CD14-positive monocyte (primary cell): ENCODE results near the gene PHF5A. TPM values are rescaled to one million over a fixed set of nuclear protein-coding genes. Genes with fewer than 3 reads are reported as not detected.
"Not testable (repeated sequence)": the region's sequence is repeated elsewhere in the genome, so short reads cannot be mapped to it uniquely, and the experiment has no call there.

Experiments
- DNase-seq, 3 donors: peaks; one replicate each; pipeline ENCODE4 v3.0.0-alpha.2; 2011 to 2022
- H2AFZ ChIP-seq: 2 replicates; pipeline ENCODE4 v1.6.0; 2012; ENCODE audit warnings: mild to moderate bottlenecking, low read depth, low read length, inconsistent platforms; ENCODE audit not compliant: insufficient read depth, poor library complexity, severe bottlenecking
- H3K27ac ChIP-seq, 2 donors: 1 replicate in 1 of 2; 2 replicates in 1 of 2; pipeline ENCODE4 v1.5.1; 2012 to 2013; ENCODE audit warnings: low read length in 2 of 2, control low read depth in 1 of 2, inconsistent platforms in 1 of 2, low read depth in 1 of 2, mild to moderate bottlenecking in 1 of 2
- H3K27me3 ChIP-seq, 2 donors: one replicate each; pipeline versions ENCODE4 v1.6.0 to v1.6.1; 2011 to 2013; ENCODE audit warnings: low read length in 2 of 2; ENCODE audit not compliant: control insufficient read depth in 2 of 2, insufficient read depth in 2 of 2
- H3K36me3 ChIP-seq, 2 donors: replicated peaks in 1 of 2; 1 replicate in 1 of 2; 2 replicates in 1 of 2; pipeline versions ENCODE4 v1.5.1 to v1.6.1; 2012 to 2013; ENCODE audit warnings: low read length in 2 of 2, control low read depth in 1 of 2, inconsistent platforms in 1 of 2, mild to moderate bottlenecking in 1 of 2; ENCODE audit not compliant: insufficient read depth in 2 of 2, control insufficient read depth in 1 of 2
- H3K4me1 ChIP-seq, 2 donors: 1 replicate in 1 of 2; 2 replicates in 1 of 2; pipeline versions ENCODE4 v1.5.1 to v1.6.1; 2012 to 2013; ENCODE audit warnings: low read length in 2 of 2, control low read depth in 1 of 2, inconsistent platforms in 1 of 2, mild to moderate bottlenecking in 1 of 2, moderate library complexity in 1 of 2; ENCODE audit not compliant: insufficient read depth in 2 of 2, control insufficient read depth in 1 of 2
- H3K4me2 ChIP-seq: replicated peaks from 2 replicates; pipeline ENCODE3; 2012; ENCODE audit warnings: low read length, moderate library complexity, mild to moderate bottlenecking; ENCODE audit not compliant: poor library complexity, severe bottlenecking; ENCODE audit errors: extremely low read depth
- H3K4me3 ChIP-seq, 3 experiments: fragments of 200-600 bp in 1 of 3; sonication (generic) in 1 of 3; replicated peaks in 1 of 3; 1 replicate in 2 of 3; 2 replicates in 1 of 3; pipeline ENCODE4 v1.5.1; 2011 to 2013; ENCODE audit warnings: low read length in 3 of 3, mild to moderate bottlenecking in 3 of 3, control low read depth in 2 of 3, low read depth in 2 of 3, inconsistent platforms in 1 of 3, moderate library complexity in 1 of 3
- H3K79me2 ChIP-seq: 2 replicates; pipeline ENCODE4 v1.6.0; 2012; ENCODE audit warnings: mild to moderate bottlenecking, control low read depth, inconsistent platforms, low read length, moderate library complexity; ENCODE audit not compliant: insufficient read depth
- H3K9ac ChIP-seq: 2 replicates; pipeline ENCODE4 v1.6.0; 2017; ENCODE audit warnings: low read length, mild to moderate bottlenecking; ENCODE audit not compliant: insufficient read depth, poor library complexity, severe bottlenecking
- H3K9me3 ChIP-seq, 2 donors: replicated peaks in 1 of 2; 1 replicate in 1 of 2; 2 replicates in 1 of 2; pipeline versions ENCODE4 v1.5.1 to v1.6.1; 2012 to 2013; ENCODE audit warnings: low read length in 2 of 2, control low read depth in 1 of 2; ENCODE audit not compliant: control insufficient read depth in 1 of 2, insufficient read depth in 1 of 2
- H4K20me1 ChIP-seq: 2 replicates; pipeline ENCODE4 v1.6.0; 2012; ENCODE audit warnings: mild to moderate bottlenecking, low read length, control low read depth, moderate library complexity; ENCODE audit not compliant: insufficient read depth
- H3K27ac Mint-ChIP-seq, 7 donors: one replicate each; pipeline ENCODE4 v1.8.0; 2020; ENCODE audit warnings: mild to moderate bottlenecking in 7 of 7, mixed read lengths in 7 of 7, moderate library complexity in 6 of 7, inconsistent platforms in 2 of 7
- H3K27me3 Mint-ChIP-seq, 3 donors: one replicate each; pipeline ENCODE4 v1.8.0; 2021 to 2022; ENCODE audit warnings: low read depth in 3 of 3, mild to moderate bottlenecking in 3 of 3, mixed read lengths in 3 of 3, moderate library complexity in 3 of 3, inconsistent platforms in 1 of 3
- H3K36me3 Mint-ChIP-seq, 2 donors: one replicate each; pipeline ENCODE4 v1.8.0; 2020; ENCODE audit warnings: mixed read lengths in 2 of 2, inconsistent platforms in 1 of 2, mild to moderate bottlenecking in 1 of 2
- H3K4me1 Mint-ChIP-seq: one replicate; pipeline ENCODE4 v1.8.0; 2020; ENCODE audit warnings: mild to moderate bottlenecking, mixed read lengths
- H3K4me3 Mint-ChIP-seq, 2 donors: one replicate each; pipeline ENCODE4 v1.8.0; 2020; ENCODE audit warnings: mild to moderate bottlenecking in 2 of 2, mixed read lengths in 2 of 2, moderate library complexity in 1 of 2
- H3K9me3 Mint-ChIP-seq, 7 donors: one replicate each; pipeline ENCODE4 v1.8.0; 2020 to 2022; ENCODE audit warnings: mixed read lengths in 7 of 7, mild to moderate bottlenecking in 6 of 7, moderate library complexity in 6 of 7, inconsistent platforms in 2 of 7
- CTCF ChIP-seq: fragments of 200-600 bp; IDR thresholded peaks from one replicate; pipeline ENCODE4 v1.8.0; 2022; ENCODE audit warnings: antibody characterized with exemption, mild to moderate bottlenecking
- WGBS: methylation state at CpG from one replicate; pipeline ENCODE4 v1.1.5; 2013; ENCODE audit warnings: missing lambda C conversion rate; ENCODE audit not compliant: insufficient coverage; 5-methylcytosine and 5-hydroxymethylcytosine counted together
- intact Hi-C, 2 donors: fragments of 100-400 bp; cut with micrococcal nuclease; formaldehyde crosslinking; loops; one replicate each; pipeline versions ENCODE4 v1.15.0 to v1.15.1; 2023
- polyA plus RNA-seq, 3 donors: library from polyadenylated mRNA; depleted of rRNA in 1 of 3; unstranded in 2 of 3; stranded (reverse) in 1 of 3; fragments of 300-500 nt in 2 of 3; fragments of >200 nt in 1 of 3; fragmentation: Illumina TruSeq in 2 of 3; gene quantifications; 1 replicate in 2 of 3; 2 replicates in 1 of 3; pipeline ENCODE4 v1.2.3, GENCODE V29; 2012 to 2021

PHF5A gene
- polyA plus RNA-seq, 3 donors = 22.0 to 31.3 (median 26.3) TPM

- peaks cover 0 to 2% (median 0%) of the 10 kb centered on the region in 3 donors for H3K27me3 Mint-ChIP-seq
- peaks cover 3% of the 10 kb centered on the region for H3K4me1 Mint-ChIP-seq
- Histone ChIP-seq H3K79me2 (peaks cover 63% of the 10 kb centered on the region), H3K4me1 (no peaks in the 10 kb centered on the region), H3K36me3 (peaks cover 55 to 85% of the 10 kb centered on the region in 2 donors), H3K27ac (peak overlapping the region in 1 of 2 donors; percentile 53), H3K4me3 (no peak overlapping the region), H3K27me3 (no peaks in the 10 kb centered on the region), H3K9me3 (no peaks in the 10 kb centered on the region), H4K20me1 (peaks cover 86% of the 10 kb centered on the region), H3K4me2 (no peak overlapping the region), H3K9ac (no peak overlapping the region), H2AFZ (no peak overlapping the region)
- TF ChIP-seq CTCF = no peak
- H3K27ac Mint-ChIP-seq = peak overlapping the region in 3 of 7 donors; percentile 56 to 82 (median 73)
- H3K9me3 Mint-ChIP-seq = no peaks in the 10 kb centered on the region
- WGBS = 100% methylated on average over 3 of the region's 4 CpGs
- no peak for DNase-seq
- intact Hi-C loops = no loop called here
- H3K36me3 Mint-ChIP-seq = peaks cover 45 to 85% of the 10 kb centered on the region in 2 donors
- no peak overlapping the region for H3K4me3 Mint-ChIP-seq
Measured at GRCh38 chr22:41435560-41435959, 32.9 kb downstream of the PHF5A start.

- Histone ChIP-seq H3K79me2 (peaks cover 53% of the 10 kb centered on the region), H4K20me1 (peaks cover 76% of the 10 kb centered on the region), H3K27ac (peak overlapping the region in 1 of 2 donors; percentile 53), H3K36me3 (peaks cover 55 to 76% of the 10 kb centered on the region in 2 donors)
- H3K36me3 Mint-ChIP-seq = peaks cover 45 to 75% of the 10 kb centered on the region in 2 donors
- H3K4me2 ChIP-seq, H3K4me1 Mint-ChIP-seq, H3K4me1 ChIP-seq, intact Hi-C loops, H3K9me3 ChIP-seq, DNase-seq, H2AFZ ChIP-seq, H3K4me3 ChIP-seq, H3K27me3 Mint-ChIP-seq, H3K27me3 ChIP-seq, H3K4me3 Mint-ChIP-seq, H3K9me3 Mint-ChIP-seq, H3K9ac ChIP-seq: not testable (repeated sequence)
- no CpG with 5 or more reads among the region's 5 CpGs for WGBS
- H3K27ac Mint-ChIP-seq = peak overlapping the region in 2 of 7 donors; percentile 50 to 65
Measured at GRCh38 chr22:41434361-41435003, 34.0 kb downstream of the PHF5A start.

GRCh38 chr22:41433480-41433879 lies 35.0 kb downstream of the PHF5A start:
- H3K4me1 ChIP-seq, H3K4me3 ChIP-seq, H3K4me3 Mint-ChIP-seq, H3K9ac ChIP-seq, H3K27ac ChIP-seq, H3K4me1 Mint-ChIP-seq, H3K9me3 ChIP-seq, H2AFZ ChIP-seq, intact Hi-C loops, H3K27me3 Mint-ChIP-seq, H3K27me3 ChIP-seq, H3K9me3 Mint-ChIP-seq, DNase-seq, H3K4me2 ChIP-seq: not testable (repeated sequence)
- Histone ChIP-seq H3K36me3 (peaks cover 51 to 69% of the 10 kb centered on the region in 2 donors), H4K20me1 (peaks cover 66% of the 10 kb centered on the region), H3K79me2 (peaks cover 43% of the 10 kb centered on the region)
- 83% methylated on average over 1 of the region's 1 CpG for WGBS
- Mint-ChIP-seq H3K36me3 (peaks cover 45 to 75% of the 10 kb centered on the region in 2 donors), H3K27ac (peak overlapping the region in 1 of 7 donors; percentile 63)
